Hematopoietic multipotent progenitor cell treated with erythropoietin and hydrocortisone succinate and interleukin-3 and kit ligand, for 8 days (in vitro differentiated cells): Measurements from ENCODE around the gene LAMTOR3.

Experiments used
- DNase-seq: peaks from one replicate; pipeline ENCODE4 v3.0.0-alpha.2; 2015

The LAMTOR3 gene

GRCh38 chr4:99828477-99828876 is 65.8 kb downstream of the LAMTOR3 start:
- no peak for DNase-seq
